Right forelimb (tissue), 1 donor: ENCODE results near the gene NNAT.

Source experiments
- DNase-seq: peaks from one replicate; pipeline ENCODE4 v3.0.0-alpha.2; 2018

Gene NNAT

DNA sequence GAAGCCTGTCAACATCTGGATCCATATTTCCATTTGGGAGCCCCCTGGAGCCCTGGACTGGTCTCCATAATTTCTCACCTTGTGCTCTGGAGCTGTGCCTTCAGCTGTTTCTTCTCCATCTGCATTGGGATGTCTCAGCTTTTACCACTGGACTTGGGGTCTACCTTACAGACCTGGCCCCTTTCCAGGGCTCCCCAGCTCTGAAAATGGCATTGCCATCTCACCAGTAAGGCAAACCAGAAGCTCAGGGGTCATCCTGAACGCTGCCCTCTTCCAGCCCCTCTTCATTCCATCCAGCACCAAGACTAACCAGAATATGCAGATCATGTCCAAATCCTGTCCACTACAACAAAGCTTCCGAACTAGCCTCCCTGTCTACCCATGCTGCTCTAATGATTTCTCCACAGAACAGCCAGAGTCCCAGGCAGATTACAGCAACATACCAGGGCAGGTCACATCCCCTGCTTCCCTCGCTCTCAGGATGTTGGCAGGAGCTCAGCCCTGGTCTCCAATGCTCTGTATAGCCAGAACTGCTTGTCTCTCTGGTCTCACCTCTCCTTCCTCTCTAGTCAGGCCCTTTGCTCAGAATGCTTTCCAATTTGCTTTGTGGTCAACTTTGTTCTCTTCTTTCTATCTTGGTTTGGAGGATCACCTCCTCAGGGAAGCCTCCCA lies 17.7 kb upstream of the NNAT start:
- DNase-seq: no peak

DNA sequence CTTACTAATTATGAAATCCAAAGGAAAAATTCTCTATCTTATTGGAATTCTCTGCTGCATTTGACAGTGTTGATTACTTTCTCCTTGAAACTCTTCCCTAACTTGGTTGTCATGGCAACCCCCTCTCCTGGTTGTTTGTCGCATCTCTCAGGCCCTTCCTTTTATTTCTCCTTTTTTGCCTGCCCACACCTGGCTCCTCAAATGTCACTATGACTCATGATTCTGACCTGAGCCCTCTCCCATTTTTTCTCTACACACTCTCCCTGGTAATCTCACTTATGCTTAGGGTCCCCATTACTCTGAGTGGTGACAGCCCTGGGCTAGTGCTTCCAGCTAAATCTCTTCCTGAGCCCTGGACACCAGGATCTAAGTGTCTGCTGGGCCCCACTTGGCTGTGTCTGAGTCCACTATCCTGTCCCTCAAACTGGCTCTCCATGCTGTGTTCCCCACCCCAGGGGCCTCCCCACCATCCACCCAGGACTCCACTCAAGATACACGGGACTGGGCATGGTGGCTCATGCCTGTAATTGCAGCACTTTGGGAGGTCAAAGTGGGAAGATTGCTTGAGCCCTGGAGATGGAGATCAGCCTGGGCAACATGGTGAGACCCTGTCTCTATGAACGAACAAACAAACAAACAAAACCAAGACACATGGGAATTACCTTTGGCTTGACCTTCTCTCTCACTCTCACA lies 16.5 kb upstream of the NNAT start:
- DNase-seq: no peak

DNA sequence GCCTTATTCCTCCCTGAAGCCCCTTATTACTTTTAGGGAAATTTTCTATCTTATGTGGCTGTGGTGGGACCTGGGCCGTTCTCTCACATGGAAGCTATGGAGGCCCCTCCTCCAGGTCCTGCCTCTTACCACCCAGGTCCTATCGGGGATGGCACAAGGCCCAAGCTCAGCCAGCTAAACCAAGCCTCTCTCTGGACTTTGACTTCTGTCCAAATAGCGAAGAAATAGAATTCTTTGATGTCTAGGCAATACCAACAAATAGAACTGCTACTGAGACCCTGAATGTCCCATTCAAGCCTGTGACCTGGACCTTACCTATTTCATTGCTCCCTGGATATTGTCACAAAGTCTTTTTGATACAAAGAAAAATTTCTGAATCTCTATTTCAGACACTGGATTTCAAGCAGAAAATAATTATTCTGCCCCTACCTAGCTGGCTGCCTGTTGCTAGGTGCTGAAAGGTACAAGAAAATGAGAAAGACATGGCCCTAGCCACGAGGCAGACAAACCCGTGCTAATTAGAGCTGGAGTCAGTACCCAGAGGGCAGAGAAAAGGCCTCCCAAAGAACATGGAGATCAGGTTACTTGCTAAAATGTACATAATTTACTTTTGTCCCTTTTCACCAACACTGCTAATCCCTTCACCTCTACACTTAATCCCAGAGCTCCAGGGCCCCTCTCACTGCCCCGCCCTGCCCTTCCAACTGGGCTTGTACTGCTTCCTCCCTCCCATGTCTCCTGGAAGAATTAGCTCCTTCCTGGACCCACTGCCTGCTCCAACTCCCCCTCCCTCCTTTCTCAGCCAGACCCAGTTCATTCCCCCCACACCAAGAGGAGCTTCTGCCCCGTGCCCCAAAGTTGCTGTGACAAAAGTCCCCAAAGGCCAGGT lies 15.5 kb upstream of the NNAT start:
- DNase-seq: no peak

DNA sequence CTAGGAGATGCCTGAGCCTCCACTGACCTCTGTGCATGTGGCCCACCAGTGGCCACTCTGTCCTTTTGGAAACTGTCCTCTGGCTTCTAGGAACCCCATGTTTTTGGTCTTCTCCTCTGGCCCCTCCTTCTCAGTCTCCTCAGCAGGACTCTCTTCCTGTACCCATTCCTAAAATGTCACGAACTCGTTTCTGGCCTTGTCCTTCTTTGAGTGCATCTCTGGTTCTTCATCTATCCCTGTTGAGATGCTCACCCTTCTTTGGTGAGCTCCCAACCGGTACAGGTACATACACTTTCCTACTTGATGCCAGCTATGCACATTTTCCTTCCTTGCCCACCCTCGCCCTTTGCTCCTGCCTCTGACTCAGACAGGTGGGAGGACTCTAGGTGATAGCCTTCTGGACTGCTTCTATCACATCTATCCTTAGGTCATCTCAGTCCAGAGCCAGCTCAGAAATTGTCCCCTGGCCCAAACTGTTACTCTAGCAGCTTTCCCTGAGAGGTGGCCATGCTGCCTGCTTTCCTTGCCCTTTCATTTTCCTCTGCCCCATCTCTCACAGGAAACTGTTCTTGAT lies 14.8 kb upstream of the NNAT start:
- no peak for DNase-seq

DNA sequence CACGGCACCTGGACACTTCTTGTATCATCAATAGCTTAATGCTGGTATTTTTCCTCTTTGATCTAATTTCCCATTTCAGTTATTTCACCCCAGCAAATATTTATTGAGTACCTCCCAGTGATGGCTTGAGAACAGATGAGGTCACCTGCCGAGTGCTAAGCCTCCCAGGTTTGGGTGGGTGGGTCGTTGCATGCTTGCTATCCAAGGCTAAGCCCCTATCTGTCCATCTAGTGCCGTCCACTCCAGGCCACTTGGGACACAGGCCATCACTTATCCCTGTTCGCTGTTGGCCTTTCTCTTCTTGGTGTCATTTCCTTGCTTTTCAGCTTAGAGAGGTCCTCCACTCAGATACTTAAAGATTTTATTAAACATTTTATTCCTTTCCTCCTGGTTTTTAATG lies 10.8 kb upstream of the NNAT start:
- peak; percentile 15 for DNase-seq

DNA sequence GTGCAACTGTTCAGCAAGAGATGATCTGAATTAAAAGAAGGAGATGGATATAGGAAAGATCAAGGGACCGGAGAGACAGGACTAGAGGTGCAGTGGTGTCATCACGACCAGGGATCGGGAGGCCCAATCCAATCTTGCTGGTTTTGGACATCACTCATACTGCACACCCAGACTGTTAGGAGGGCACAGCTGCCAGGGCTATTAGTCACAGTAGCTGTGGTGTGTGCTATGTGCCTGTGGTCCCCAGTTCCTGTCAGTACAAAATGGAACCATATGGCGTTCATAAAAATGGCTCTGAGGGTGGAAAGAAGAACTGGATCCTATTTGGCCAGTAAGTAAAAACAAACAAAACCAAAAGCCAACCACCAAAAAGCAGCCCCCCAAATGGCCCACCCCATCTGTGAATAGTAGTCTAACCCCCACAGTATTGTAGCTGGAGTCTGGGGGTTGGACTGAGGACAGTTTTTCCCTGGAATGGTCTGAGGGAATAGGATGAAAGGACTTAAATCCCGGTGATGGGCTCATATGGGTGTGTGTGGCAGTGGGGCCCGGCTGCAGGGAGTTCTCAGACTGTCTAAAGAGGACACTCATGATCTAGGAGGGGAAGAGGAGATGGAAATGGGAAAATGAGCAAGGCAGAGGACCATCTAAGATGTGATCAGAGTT lies 9.3 kb upstream of the NNAT start:
- DNase-seq: no peak

DNA sequence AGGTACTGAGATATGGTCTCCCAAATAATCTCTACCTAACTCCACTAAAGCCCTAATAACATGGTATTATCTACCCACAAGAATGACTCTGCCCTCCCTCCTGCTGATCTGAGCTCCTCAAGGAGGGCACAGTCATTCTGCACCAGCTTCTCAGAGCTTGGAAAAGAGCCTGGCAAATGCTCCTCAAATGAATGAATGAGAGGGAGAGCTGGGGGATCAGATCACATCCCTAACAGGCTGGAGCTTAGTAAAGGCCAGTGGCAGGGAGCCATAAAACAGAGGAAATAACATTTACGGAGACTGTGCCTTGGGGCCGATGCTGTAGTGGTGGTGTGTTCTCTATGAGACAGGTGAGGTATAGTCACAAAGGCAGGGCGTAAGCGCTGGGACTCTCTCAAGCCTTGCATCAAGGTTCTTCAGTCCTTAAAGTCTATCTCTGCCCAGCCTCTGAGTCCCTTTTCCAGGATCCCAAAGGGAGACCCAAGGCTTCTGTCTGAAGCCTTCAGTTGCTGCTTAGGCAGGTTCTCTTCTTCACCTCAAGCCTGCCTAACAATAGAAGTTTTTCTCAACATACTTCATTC lies 7.2 kb upstream of the NNAT start:
- no peak for DNase-seq

DNA sequence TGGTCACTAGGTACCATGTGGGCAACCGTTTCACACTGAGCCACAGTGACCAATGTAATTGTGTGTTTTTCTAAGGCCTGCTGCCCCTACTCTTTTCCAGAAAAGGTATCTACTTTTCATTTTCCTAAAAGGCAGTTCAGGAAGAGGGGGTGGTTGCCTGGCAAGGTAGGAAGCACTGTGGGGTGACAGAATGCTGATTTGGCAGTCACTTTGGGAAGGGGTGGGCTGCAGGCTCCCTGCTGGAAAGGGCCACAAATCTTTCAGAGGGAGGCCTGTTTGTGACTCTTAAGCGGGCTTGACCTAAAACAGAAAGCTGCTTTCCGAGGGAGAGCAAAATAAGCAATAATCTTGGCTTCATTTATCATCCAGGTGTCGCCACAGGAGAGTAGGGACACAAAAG lies 5.2 kb upstream of the NNAT start:
- DNase-seq: no peak

DNA sequence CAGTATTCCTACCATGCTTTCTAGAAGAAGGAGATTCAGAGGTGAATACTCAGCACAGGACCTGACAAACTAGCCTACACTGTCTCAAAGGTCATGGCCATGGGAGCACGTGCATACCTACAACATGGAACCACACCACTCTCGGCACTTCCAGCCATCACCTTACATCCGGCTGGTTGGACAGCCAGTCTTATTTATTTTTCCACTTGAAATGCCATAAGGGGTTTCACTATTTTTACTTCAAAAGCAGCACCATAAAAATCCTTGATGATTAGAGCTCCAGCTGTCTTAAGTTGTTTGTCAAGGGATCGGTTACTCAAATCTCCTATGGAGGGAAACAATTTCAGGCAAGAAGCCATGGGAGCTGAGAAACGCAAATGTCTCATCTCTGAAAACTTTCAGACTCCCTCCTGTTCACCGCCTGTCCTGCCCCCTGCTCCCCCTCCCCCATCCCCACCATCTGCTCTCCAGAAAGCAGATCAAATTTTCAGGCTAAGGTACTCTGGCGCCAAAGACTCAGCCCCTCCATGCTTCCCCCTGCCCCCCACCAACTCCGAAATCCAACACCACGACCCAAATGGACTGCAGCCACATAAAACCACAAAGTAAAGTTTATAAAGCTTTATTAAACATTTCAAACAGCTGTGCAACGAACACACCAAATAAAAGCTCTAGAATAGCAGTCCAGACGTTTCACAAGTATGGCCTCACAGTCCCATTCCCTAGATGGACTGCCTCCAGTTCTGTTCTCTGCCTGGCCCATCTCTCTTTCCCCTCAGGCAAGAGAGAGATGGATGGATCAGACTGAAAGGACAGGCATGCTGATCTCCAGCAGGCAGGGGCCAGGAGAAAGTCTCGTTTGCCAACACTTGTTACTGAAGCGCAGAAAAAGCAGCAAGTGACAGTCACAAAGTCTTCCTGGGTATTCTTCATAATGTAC lies 4.0 kb upstream of the NNAT start:
- DNase-seq: peak; percentile 77

DNA sequence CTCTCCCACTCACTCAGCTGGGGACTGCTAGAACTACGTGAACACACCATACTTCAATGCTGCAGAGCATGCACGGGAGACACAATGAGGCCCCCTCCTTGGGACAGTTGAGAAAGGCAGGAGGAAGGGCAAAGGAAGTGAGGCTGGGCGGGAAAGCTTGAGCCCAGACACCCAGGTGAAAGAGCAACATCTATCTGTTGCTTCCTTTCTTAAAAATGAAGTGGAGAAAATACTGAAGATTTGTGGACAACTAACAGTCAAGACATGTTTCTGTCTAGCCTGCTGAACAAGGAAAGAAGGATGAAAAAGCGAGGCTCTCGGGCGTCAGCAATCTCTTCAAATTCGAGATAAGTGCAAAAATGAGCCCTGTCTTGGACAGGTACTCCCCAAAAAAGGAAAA lies 3.0 kb upstream of the NNAT start:
- no peak for DNase-seq

DNA sequence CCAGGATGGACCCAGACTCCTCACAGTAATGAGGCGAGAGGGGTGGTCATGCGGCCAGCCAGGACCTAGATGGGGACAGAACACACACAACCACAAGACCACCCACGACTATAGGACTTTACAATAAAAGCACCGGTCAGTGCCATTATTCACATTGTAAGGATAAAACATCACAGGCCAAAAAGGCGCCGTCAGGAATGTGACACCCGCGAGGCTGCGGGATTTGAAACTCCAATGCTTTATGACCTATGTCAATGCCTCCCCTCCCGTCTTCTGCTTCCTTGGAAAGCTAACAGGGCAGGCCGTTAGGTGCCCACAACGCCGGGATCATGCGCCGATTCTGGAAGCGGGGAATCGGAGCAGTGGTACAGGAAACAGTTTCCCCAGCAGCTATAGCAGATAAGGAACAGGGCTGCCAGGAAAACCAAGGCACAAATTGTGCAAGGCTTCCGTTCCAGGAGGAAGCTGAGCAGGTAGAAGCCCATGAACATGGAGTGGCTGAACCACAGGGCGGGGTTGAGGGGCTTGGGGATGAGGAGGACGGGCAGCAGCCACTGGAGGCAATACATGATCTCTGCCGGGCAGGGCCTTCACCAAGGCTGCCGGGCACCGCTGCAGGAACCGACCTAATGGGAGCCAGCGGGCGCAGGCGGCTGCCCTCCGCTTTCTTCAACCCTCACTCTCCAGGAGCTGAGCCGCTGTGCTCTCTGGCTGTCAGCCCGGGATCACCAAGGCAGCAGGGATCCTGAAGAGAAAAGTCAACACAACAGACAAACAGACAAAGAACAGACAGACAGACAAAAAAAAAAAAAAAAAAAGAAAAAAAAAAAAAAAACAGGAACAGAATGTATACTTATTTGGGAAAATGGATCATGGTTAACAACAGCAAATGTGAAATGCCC lies 2.2 kb upstream of the NNAT start:
- no peak for DNase-seq

DNA sequence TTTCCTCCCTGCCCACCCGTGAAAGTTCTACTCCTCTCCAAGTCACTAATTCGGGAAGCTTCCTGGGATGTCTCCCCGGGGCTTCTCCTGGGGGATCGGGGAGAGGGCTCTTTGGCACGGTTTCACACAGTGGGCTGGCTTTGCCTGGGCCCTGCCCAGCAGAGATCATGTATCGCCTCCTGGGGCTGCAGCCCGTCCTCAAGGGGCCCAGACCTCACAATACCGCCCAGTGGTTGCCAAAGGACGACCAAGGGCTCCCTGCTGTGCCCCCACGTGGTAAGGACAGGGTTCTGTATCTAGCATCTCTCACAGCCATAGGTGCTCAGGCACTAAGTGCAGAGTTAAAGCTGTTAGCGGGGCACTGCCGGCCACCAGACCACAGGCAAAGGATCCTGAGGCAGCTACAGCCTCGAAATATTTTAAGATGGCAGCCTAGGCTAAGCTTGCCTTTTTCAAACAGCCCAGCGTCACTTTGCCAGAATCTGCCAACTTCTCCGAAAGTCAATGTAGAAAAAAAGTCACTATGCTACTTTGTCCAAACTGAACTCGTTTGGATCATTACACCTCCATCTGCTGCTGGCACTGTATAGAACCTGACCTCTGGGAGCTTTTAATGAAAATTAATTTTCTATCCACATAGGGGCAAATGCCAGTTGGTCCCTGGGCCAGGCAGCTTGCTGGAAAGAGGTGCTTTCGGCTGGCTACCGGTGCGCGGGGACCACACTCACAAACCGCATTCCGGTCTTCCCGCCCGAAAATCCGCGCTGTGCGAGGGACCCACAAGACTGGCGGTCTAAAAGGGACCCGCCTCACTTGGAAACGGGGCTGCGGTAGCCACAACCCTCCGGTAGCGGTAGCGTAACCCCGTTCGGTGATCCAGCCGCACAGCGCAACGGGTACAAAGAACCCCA lies 1.3 kb upstream of the NNAT start:
- no peak for DNase-seq

DNA sequence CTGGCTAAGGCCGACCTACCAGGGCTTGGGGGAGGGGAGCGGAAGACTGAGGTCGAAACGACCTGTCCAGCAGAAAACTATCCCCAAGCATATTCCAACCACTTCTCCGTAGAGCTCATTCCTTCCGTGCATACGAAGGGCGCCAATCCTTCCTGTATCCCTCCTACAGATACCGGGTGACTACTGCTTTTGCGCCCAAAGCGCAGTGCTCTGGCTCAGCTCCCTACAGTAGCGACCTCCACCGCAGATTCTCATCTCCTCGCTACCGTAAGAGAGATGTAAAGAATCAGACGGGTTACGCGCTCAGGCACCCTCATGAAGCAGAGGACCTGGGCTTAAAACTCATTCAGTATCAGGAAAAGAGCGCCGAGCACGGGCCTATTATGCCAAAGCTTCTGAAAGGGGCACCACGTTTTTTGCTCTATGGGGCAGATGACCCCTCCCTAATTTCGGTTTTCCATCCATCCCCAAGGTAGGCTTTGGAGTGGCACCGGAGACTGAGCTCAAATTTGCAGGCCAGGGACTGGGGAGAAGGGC lies 563 bp upstream of the NNAT start:
- no peak for DNase-seq

DNA sequence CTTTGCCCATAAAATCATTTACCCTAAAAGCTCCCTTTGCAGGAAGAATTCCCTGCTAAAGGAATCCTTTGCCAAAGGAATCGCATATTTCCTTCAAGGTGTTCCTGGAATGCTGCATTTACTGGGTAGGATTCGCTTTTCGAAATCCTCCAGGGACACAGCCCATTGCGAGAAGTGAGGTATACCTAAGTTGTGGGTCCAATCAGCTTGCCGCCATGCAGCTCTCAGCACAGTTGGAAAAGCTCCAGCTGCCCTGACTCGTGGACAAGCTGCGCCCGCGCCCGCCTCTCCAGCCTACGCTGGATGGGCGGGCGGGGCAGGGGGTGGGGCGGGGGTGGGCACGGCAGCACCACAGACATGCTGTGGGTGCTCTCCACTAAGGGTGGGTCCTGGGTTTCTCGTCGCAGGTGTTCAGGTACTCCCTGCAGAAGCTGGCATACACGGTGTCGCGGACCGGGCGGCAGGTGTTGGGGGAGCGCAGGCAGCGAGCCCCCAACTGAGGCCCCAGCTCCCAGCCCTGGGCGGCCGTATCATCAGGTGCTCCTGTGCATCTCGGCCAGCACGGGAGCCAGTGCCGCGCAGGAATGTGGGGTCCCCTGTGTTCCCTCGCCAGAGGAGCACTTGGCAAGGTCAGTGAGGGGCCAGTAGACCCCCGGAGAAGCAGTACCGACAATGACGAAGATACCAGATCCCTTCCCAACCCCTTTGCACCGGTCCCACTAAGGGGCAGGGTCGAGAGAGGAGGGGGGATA lies 1.4 kb downstream of the NNAT start:
- DNase-seq: peak; percentile 58

DNA sequence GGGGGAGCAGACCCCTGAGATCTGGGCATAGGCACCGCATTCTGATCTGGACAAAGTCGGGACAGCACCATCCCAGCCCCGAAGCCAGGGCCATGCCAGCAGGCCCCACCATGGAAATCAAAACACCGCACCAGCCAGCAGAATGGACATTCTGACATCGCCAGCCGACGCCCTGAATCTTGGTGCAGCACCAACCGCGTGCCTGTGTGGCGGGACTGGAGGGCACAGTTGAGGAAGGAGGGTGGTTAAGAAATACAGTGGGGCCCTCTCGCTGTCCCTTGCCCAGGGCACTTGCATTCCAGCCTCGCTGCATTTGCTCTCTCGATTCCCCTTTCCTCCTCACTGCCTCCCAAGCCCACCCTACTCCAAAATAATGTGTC lies 2.0 kb downstream of the NNAT start:
- DNase-seq: no peak

DNA sequence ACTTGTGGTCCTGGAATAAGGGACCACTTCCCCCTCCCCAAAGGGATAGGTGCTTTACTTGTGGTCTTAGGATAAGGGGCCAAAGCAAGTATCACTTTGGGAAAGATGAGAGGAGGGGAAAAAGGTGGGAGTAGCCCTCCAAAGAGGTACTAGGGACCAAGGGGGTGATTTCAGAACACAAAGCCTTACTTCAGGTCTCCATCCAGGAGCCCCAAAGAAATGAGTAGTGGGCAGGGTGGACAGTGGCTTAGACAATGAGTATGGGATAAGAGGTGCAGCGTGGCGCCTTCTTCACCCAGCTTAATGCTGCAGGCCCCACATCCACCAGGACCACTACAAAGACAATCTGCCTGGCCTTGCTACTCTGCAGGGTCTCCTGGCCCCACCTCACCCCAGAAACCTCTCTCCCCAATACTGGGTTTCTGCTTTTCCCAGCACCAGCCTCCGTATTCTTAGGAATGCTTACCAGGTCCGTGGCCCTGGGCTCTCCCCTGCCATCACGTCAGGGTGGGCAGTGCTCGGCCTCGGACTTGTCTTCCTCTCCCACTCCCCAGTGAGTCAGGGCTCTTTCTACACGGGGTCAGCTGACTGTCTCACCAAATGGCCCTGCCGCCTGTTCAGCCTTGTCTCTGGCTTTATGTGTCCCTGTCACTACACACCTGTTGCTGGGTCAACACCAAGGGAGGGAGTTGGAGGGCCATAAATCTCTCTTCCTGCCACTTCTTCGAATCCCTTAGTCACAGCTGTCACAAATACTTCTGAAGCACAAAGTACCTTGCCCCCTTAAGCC lies 3.1 kb downstream of the NNAT start:
- no peak for DNase-seq
